GM18519 (cell line): Measurements from ENCODE around the gene DYRK1A.

Source experiments
- ATAC-seq: cut with Tn5 transposase; IDR thresholded peaks from one replicate; pipeline ENCODE4 v1.9.1; 2021; ENCODE audit warnings: mild to moderate bottlenecking, moderate library complexity; ENCODE audit not compliant: unreplicated experiment, low FRiP score

The DYRK1A gene

DNA sequence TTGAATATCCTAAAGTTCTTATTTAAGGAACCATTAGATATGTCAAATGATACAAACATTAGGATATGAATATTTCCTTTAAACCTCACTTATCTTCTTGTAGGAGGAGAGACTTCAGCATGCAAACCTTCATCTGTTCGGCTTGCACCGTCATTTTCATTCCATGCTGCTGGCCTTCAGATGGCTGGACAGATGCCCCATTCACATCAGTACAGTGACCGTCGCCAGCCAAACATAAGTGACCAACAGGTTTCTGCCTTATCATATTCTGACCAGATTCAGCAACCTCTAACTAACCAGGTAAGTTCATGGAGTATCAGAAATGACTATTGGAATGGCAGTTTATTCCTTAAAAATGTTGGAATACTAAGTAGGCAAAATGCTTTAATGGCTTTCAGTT lies 106.0 kb downstream of the DYRK1A start:
- ATAC-seq: no peak

DNA sequence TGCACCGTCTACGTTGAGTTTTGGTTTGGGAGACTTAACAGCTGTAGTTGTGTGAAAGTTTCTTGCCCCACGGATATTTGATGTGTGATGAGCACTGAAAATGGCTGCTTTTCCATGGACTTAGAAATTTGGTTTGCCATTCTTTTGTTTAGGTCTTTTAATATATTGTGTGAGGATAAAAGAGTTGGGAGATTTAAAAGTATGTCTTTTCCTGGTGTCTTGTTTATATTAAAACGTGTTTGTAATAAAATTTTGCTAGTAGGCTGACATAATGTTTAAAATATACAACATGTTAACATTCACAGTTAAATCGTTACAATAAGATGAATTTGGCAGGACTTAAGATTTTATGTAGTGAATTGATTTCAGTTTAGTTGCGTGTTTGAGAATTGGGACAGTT lies 106.9 kb downstream of the DYRK1A start:
- ATAC-seq: no peak

DNA sequence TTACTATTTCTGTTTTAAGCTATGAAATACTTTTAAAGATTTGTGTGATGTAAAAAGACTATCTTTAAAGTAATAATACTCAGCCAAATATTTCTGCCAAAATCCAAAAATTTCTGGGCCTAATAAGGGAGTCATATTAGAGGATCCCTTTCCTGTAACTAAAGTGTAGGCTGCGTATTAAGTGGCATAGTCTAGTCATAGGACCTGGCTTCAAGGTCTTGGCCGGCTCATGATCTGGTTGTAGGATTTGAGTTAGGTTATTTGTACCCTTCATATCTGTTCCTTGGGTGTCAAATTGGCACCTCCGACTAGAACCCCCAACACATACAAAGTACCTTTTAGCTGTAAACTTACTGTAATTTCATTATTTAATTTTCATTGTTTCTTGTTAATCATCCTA lies 107.8 kb downstream of the DYRK1A start:
- no peak for ATAC-seq

DNA sequence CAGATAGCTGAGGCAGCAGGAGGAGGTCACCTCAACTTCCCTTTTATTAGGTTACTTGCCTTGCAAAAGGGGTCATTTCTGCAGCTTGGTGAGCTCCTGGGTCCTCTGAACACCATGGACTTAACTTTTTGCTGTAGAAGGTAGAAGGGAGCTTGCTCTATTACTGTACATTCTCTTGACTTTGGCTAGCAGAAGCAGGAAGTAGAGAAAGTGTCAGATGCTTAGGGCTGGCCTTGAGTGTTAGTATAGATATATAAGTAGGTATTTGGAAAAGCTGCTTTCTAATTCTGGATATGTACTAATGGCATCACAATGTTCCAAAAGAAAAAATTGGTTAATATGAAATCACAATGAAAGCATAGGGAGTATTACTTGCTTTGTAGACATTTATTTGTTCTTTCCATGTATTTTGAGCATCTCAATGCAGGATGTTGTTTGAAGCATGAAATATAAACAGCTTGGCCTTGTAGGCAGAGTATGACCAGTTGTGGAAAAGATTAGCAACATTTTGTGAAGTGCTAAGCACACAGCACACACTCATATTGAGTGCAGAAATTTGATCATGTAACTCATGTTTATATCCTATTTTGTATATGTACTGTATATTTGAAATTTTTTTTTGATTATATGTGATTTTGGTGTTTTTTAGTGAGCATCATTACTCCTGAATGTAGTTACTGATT lies 108.8 kb downstream of the DYRK1A start:
- ATAC-seq: no peak

DNA sequence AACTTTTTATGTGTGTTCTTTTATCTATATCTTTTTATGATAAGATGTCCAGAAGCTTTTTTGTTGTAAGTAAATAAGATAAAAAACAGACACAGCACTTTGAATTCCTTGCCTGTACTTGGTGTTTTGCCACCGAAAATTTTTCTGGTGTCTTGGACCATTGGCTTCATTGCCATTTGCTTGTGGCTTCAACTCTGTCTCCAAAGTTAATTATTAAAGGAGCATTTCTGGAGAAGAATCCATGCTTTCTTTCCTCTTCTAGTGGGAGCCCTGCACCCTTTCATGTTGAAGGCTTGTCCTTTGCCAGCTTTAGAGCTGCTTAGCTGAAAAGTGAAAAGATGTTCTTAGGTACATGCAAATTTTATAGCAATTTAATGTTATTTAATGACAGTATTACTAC lies 112.2 kb downstream of the DYRK1A start:
- no peak for ATAC-seq

DNA sequence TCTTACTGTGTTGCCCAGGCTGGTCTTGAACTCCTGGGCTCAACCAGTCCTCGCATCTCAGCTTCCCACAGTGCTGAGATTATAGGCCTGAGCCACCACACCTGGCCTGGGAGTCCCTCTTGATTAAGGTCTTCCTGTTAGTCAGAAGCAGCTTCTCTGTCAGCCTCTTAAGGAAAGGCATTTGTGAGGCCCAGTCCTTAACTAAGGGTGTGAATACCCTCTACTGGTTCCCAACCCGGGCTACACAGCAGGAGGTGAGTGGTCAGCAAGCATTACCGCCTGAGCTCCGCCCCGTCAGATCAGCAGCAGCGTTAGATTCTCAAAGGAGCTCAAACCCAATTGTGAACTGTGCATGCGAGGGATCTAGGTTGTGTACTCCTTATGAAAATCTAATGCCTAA lies 117.2 kb downstream of the DYRK1A start:
- no peak for ATAC-seq

DNA sequence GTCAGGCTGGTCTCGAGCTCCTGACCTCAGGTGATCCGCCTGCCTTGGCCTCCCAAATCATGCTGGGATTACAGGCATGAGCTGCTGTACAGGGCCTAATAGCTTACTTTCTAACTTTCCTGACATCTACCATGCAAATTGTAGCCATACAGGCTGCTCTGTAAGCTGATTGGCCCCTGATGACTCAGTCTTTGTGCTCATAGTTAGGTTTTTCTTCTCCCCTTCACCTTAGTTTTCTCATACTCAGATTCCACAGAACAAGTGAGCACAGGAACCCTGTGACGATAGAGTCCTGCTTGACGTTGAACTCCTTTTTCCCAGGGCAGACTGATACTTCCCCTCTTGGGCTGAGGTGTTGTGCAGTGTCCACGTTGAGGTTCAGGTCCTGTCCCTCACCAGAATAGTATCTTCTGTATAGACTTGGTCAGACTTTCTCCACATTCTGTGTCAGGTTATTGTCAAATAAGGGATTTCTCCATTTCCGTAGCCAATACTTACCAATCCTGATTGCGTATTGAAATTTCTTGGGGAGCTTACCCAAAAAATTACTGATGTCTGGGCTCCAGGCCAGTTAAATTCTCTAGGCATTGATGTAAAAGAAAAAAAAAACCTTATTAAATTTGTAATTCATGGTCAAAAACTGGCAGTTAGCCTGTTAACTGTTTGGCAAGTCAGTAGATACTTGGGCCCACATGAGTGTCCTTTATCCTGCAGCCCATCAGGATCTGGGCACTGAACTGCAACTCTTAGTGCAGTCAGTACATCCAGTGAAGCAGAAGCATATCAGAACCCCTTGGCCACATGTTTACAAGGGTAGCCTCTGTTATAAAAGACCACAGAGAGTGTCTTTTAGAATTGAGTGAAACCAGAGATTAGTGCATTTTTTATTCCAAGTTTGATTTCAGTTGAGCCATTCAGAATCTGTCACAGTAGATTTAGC lies 118.2 kb downstream of the DYRK1A start:
- no peak for ATAC-seq

DNA sequence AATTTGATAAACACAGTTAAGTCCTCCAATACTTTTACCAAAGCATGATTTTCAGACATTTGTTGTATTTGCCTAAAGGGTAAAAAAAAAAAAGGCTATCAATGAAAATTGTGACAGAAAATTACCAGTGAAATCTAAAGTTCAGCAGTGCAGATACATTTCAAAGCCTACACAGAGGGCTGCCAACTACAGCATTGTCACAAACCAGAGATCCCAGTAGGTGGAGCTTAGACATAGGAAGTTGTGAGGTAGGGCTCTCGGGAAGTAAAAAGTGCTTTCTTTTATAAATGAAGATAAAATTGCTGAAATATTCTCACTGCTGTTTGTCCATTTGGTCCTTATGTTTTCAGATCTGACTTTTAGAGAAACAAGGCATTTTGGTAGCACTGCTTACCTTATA lies 123.0 kb downstream of the DYRK1A start:
- no peak for ATAC-seq

DNA sequence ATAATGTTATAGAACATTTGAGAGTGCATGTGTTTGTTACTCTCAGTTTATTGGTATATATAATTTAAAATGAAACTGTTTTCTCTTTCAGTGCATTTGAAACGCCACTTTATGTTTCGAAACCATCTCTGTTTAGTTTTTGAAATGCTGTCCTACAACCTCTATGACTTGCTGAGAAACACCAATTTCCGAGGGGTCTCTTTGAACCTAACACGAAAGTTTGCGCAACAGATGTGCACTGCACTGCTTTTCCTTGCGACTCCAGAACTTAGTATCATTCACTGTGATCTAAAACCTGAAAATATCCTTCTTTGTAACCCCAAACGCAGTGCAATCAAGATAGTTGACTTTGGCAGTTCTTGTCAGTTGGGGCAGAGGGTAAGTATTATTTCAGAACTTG lies 123.5 kb downstream of the DYRK1A start:
- ATAC-seq: no peak

DNA sequence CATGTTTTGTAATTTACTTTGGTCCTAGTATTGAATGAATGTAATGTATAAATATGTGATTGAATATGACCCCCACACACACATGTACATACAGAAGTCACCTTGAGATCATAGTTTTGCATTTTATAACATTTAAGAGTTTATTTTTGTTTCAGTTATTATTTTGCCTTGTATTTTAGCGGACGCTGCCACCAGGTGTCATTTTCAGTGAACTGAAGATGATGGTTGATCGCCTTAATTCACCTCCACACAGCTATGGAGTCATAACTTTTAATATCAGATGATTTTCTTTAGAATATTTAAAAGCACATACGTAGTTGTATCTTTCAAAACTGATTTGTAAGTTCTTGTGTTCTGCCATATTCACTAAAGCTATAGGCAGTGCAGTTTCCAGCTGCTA lies 130.4 kb downstream of the DYRK1A start:
- no peak for ATAC-seq

DNA sequence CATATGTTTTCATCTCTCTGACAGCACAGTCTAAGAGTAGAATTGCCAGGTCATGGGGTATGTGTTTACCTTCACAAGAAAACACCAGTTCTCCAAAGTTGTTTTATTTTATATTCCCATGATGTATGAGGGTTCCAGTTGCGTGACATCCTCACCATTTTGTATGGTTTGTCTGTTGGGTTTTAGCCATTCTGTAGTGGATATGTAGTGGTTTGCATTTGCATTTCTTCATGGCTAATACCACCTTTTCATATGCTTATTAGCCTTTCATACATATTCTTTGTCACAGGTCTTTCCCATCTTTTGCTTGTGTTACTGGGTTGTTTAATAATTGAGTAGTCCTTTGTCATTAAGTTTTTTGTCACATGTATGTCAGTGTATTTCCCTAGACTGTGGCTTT lies 132.1 kb downstream of the DYRK1A start:
- no peak for ATAC-seq

DNA sequence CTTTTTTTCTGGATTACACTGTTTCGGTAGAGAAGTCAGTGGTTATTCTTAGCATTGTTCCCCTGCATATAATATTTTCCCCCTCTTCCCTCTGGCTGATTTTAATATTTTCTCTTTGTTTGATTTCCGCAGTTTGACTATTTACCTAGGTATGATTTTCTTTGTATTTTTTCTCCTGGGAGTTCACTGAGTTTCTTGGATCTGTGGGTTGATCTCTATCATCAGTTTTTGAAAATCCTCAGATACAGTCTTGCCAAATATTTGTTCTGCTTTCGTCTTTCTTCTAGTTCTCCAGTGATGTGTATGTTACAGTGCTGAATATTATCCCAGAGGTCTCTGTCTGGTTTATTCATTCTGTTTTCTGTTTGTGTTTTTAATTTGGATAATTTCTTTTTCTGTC lies 136.4 kb downstream of the DYRK1A start:
- ATAC-seq: no peak

DNA sequence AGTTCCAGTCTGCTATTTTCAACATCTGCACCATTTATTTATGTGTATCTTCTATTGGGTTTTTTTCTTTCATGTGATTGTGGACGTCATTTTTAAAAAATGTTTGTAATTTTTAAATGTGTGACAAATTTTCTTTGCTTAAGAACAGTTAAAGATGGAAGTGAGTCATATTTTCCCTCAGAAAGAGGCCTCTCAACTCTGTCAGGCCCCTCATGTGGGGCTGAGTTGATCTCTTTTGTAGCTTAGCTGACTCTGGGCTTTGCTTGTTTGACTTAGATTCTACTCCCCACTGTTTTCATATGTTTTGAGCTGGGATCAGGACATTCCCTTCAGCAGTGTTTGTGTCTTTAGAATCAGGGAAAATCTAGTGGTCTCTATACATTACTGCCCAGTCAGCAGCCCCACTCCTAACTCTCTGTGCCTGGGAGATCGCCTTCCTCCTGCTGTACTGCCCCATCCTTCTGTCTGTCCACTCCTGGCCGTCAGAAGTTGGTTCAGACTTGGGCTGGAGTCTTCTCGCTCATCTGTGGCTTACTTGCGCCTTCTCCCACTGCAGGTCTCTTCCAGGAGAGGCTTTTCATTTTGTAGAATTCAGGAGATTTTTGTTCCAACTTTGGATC lies 137.4 kb downstream of the DYRK1A start:
- ATAC-seq: no peak

DNA sequence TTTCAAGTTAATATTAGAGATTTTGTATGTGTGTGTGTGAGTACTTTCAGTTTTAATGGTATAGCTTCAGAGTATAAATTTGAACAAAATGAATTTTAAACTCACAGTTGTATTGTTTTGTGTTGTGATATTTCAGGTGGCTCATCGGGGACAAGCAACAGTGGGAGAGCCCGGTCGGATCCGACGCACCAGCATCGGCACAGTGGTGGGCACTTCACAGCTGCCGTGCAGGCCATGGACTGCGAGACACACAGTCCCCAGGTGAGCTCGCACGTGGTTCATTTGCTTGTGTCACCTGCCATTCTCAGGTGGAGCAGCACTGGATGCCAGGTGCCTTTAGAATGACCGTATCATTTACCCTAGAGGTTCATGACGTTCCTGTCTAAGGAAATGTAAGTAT lies 139.4 kb downstream of the DYRK1A start:
- no peak for ATAC-seq

DNA sequence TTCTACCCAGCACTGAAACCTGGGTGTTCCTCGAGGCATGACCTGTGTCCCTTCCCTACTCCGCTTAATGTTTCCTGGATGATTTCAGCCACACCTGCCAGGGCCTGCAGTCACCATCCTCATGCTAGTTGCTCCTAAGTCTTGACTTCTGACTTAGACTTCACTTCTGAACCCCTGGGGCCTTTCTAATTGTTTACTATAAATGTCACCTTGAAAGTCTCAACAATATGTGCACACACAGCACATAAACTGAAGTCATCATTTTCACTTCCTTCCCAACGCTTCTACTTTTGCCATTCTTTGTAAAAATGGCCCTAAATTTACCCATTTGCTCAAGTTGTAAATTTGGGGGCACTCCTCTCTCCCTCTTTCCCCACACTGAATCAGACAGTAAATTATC lies 141.1 kb downstream of the DYRK1A start:
- no peak for ATAC-seq

DNA sequence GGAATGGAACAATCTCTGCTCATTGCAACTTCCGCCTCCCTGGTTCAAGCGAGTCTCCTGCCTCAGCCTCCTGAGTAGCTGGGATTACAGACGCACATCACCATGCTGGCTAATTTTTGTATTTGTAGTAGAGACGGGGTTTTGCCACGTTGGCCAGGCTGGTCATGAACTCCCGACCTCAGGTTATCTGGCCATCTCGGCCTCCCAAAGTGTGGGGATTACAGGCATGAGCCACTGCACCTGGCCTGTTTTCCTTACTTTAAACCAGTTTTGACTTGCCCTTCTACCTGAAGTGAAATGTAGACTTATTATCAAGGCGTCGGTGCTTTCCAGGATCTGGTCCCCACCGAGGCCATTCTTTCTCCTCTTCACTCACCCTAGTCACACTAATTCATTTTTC lies 141.8 kb downstream of the DYRK1A start:
- no peak for ATAC-seq

DNA sequence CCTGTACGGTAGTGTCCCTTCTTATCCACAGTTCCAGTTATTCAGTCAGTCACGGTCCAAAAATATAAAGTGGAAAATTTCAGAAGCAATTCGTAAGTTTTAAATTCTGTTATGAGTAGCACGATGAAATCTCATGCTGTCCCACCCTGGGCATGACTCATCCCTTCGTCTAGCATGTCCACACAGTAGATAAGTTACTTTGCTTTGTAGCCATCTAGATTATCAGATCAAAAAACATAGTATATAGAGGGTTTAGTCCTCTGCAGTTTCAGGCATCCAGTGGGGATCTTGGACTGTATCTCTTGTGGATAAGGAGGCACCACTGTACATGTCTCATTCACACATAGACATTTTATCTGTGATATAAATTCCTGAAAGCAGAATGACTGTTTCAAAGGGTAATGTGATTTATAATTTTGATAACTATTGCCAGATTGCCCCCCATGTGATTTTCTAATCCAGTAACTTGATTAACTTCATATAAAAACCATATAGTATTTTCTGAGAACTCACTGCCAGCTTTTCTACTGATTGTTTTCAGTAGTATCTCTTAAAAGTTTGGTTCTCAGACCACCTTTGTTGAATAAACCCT lies 143.3 kb downstream of the DYRK1A start:
- no peak for ATAC-seq

DNA sequence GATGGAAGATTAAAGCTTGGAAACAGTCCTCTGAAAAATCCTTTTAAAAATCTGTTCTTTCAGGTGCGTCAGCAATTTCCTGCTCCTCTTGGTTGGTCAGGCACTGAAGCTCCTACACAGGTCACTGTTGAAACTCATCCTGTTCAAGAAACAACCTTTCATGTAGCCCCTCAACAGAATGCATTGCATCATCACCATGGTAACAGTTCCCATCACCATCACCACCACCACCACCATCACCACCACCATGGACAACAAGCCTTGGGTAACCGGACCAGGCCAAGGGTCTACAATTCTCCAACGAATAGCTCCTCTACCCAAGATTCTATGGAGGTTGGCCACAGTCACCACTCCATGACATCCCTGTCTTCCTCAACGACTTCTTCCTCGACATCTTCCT lies 145.3 kb downstream of the DYRK1A start:
- ATAC-seq: no peak

DNA sequence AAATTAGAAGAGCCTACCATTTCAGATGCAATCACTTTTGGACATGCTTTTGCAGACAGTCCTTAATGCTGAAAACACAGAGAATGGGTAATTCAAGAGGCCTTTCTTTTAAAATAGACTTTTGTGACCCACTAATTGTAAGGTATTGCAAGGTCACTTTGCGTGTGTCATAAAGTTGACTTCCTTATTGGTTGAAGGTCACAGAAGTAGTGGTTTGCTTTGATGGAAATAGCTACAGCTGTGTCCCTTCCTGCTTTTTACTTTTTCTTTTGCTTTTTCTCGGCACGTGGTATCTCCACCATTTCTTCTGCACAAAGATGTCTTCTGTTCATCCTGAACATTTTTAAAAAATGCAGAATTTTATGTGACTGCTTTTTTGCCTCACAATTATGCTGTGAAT lies 146.8 kb downstream of the DYRK1A start:
- ATAC-seq: no peak

DNA sequence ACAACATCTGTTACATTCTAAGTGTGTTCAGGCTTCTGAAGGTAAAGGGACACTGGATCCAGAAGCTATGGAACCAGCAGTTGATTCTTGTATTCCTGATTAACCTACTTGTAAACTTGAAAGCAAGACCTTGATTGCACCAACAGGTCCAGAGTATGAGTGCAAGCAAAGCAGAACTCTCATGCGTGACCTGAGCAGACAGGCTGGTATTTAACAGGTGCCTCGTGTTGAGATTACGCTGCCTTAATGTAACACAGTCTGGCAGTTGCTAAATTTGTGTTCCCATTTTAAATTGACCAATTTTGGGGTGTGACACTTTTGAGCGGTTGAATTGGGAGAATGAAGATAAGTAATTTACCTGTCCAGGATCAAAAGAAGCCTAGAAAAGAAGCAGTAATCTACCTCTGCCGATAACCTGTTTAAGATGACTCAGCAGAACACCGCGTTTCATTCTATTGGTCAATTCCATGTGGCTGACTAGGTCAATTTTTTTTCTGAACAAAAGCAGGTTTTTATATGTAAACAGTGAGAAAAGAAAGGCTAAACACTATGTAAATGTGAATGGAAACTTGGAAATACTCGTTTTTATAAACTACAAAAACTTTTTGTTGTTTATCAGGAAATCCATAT lies 147.6 kb downstream of the DYRK1A start:
- no peak for ATAC-seq

DNA sequence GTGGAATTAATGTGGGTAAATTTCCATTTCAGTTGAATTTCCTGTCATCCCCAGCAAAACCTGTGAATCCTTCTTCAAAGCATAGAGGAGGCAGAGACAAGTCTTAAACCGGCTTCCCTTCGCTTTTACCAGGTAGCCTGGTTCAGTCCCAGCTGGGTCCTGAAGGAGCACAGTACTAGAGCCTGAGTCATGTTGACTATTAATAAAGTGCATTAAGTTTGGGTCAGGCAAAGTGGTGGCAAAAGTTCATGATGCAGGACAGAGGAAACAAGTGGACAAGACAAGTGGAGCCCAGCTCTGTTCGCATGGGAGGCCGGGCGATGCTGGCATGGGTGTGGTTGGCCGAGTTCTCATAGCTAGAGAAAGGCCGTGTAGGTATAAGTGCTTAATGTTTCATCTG lies 150.4 kb downstream of the DYRK1A start:
- ATAC-seq: no peak
